Heart left ventricle (tissue), 16 donors: Measurements from ENCODE around the gene SYTL5. TPM values are rescaled to one million over a fixed set of nuclear protein-coding genes. Genes with fewer than 3 reads are reported as not detected.

Experiments
- ATAC-seq, 4 donors: fragments of 200-7000 bp; cut with Tn5 transposase; one replicate each; pipeline ENCODE4 v1.9.1; 2020 to 2022; ENCODE audit warnings: moderate library complexity in 4 of 4, mild to moderate bottlenecking in 3 of 4, moderate number of reproducible peaks in 1 of 4
- DNase-seq, 5 donors: peaks; one replicate each; pipeline ENCODE4 v3.0.0-alpha.2; 2020
- H3K27ac ChIP-seq, 12 donors: fragments of 200-600 bp; sonication (generic) in 4 of 12; one replicate each; pipeline versions ENCODE4 v1.5.0 to v1.8.0; 2016 to 2022; ENCODE audit warnings: mild to moderate bottlenecking in 2 of 12
- H3K27me3 ChIP-seq, 9 donors: fragments of 200-600 bp; sonication (generic) in 2 of 9; one replicate each; pipeline versions ENCODE4 v1.5.1 to v1.8.0; 2016 to 2022; ENCODE audit warnings: mild to moderate bottlenecking in 3 of 9
- H3K36me3 ChIP-seq, 9 donors: fragments of 200-600 bp; sonication (generic) in 2 of 9; one replicate each; pipeline versions ENCODE4 v1.5.0 to v1.8.0; 2018 to 2022; ENCODE audit warnings: mild to moderate bottlenecking in 2 of 9
- H3K4me1 ChIP-seq, 12 donors: fragments of 200-600 bp; sonication (generic) in 4 of 12; one replicate each; pipeline versions ENCODE4 v1.5.0 to v1.8.0; 2016 to 2022; ENCODE audit warnings: mild to moderate bottlenecking in 3 of 12
- H3K4me3 ChIP-seq, 12 donors: fragments of 200-600 bp; sonication (generic) in 4 of 12; one replicate each; pipeline versions ENCODE4 v1.5.0 to v1.8.0; 2017 to 2022; ENCODE audit warnings: mild to moderate bottlenecking in 9 of 12, moderate library complexity in 4 of 12
- H3K9me3 ChIP-seq, 12 donors: fragments of 200-600 bp; sonication (generic) in 4 of 12; one replicate each; pipeline versions ENCODE4 v1.5.0 to v1.8.0; 2016 to 2022; ENCODE audit warnings: mild to moderate bottlenecking in 1 of 12
- POLR2A ChIP-seq, 2 donors: fragments of 450-650 bp; IDR thresholded peaks; one replicate each; pipeline ENCODE4 v1.6.1; 2017; ENCODE audit warnings: antibody characterized with exemption in 2 of 2, mild to moderate bottlenecking in 2 of 2, moderate library complexity in 2 of 2
- WGBS, 4 donors: extraction: QIAGEN DNeasy Blood & Tissue Kit in 2 of 4; methylation state at CpG; one replicate each; pipeline versions ENCODE4 v1.1.5 to v1.1.7; 2013 to 2018; 5-methylcytosine and 5-hydroxymethylcytosine counted together
- intact Hi-C, 10 donors: fragments of 100-400 bp; cut with DNase I; formaldehyde crosslinking; loops; one replicate each; pipeline versions ENCODE4 v1.11.1 to v1.14.2; 2022
- polyA plus RNA-seq, 2 donors: library from polyadenylated mRNA; stranded (reverse); fragments of 200-250 nt; gene quantifications; one replicate each; pipeline ENCODE4 v1.2.3, GENCODE V29; 2013
- total RNA-seq, 9 donors: library from RNA; depleted of rRNA in 2 of 9; stranded (reverse); fragments of >200 nt in 2 of 9; fragmentation: NEBNext Ultra II Directional in 3 of 9; extraction: Animal tissue kit (Norgen Biotek cat#: 25700) in 3 of 9; gene quantifications; one replicate each; pipeline versions ENCODE4 v1.1.0 to v1.2.4, GENCODE V29; 2016 to 2023
- TF ChIP-seq, protein P1 (sequence below), 12 donors: fragments of 200-600 bp; sonication (generic) in 4 of 12; IDR thresholded peaks; one replicate each; pipeline versions ENCODE4 v1.5.0 to v1.8.0; 2018 to 2022; ENCODE audit warnings: antibody characterized with exemption in 12 of 12, mild to moderate bottlenecking in 5 of 12
- donor health status: ischemic (EF 13 %, LVEDD 7.1; RV severe dilation, severe dysfunction).
- donor health status: healthy with polysubstance abuse.
- donor health status: DM: no; HTN: yes; CAD: no.
- donor health status: DM: no; HTN: no; CAD: no.
- donor health status: ischemic (EF 25% LVEDD 6.9; RV normal size, moderate dysfunction).
- donor health status: ischemic (EF 25% LVEDD 5.7; RV mildly dilated, moderate dysfunction).
- donor health status: healthy.
- donor health status: DM: yes; HTN: yes; CAD: no.
- donor health status: ischemic (EF 35%, LVEDD 5.7; RV mildly dilated, moderate dysfunction).
- donor health status: nonischemic (EF 11% LVEDD 7.7; RV severe dilation, severe dysfunction).
- donor health status: DM: yes; HTN: yes; CAD: no.
- donor health status: PGD.
- donor health status: ischemic (EF 29% LVEDD 5.4; RV normal size, mild dysfunction).
- donor health status: nonischemic (EF 23%, LVEDD 6.1; RV moderate dilation, normal function).

The SYTL5 gene
- total and polyA plus RNA-seq, 11 donors, result 0.04 to 2.8 (median 0.29) TPM; not detected in 2

DNA sequence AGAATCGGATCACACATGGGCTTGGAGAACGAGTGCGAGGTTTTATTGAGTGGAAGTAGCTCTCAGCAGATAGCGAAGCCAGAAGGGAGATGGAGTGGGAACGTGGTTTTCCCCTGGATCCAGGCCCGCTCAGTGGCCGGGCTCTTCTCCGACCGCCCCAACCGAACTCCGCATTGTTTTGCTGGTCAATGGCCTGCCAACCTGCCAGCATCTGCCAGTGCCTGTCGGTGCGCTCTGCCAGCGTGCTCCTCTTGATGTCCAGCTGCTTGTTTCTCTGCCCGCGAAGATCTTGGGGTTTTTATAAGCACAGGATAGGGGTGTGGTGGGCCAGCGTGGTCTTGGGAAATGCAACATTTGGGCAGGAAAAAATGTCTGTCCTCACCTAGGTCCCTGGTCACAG lies 5.6 kb upstream of the SYTL5 start:
- peaks cover 0 to 3% (median 0%) of the 10 kb centered on the region in 9 donors for H3K27me3 ChIP-seq
- intact Hi-C loops, result no loop called here
- ATAC-seq (no peak), DNase-seq (no peak)
- no peak overlapping the region for H3K27ac ChIP-seq
- H3K36me3 ChIP-seq, result no peaks in the 10 kb centered on the region
- no peaks in the 10 kb centered on the region for H3K4me1 ChIP-seq
- H3K4me3 ChIP-seq, result no peak overlapping the region
- TF ChIP-seq, protein P1, sequence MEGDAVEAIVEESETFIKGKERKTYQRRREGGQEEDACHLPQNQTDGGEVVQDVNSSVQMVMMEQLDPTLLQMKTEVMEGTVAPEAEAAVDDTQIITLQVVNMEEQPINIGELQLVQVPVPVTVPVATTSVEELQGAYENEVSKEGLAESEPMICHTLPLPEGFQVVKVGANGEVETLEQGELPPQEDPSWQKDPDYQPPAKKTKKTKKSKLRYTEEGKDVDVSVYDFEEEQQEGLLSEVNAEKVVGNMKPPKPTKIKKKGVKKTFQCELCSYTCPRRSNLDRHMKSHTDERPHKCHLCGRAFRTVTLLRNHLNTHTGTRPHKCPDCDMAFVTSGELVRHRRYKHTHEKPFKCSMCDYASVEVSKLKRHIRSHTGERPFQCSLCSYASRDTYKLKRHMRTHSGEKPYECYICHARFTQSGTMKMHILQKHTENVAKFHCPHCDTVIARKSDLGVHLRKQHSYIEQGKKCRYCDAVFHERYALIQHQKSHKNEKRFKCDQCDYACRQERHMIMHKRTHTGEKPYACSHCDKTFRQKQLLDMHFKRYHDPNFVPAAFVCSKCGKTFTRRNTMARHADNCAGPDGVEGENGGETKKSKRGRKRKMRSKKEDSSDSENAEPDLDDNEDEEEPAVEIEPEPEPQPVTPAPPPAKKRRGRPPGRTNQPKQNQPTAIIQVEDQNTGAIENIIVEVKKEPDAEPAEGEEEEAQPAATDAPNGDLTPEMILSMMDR (IDR thresholded peaks at IDR 0.05), result no peak
- TF ChIP-seq POLR2A (IDR thresholded peaks at IDR 0.05), result no peak
- H3K9me3 ChIP-seq, result peaks cover 0 to 12% (median 0%) of the 10 kb centered on the region in 12 donors
- 88 to 96% (median 94%) methylated on average over 17 of the region's 17 CpGs for WGBS, 4 donors

DNA sequence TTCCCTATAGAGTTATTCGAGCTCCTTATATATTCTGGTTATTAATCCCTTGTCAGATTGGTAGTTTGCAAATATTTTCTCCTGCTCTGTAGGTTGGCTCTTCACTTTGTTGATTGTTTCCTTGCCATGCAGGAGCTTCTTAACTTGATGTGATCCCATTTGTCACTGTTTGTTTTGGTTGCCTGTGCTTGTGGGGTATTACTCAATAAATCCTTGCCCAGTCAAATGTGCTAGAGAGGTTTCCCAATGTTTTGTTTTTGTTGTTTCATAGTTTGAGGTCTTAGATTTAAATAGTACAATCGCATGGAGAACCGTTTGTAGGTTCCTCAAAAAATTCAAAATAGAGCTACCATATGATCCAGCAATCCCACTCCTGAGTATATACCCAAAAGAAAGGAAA lies 2.3 kb upstream of the SYTL5 start:
- H3K4me1 ChIP-seq, result no peaks in the 10 kb centered on the region
- intact Hi-C loops, result no loop called here
- ATAC-seq, result no peak

DNA sequence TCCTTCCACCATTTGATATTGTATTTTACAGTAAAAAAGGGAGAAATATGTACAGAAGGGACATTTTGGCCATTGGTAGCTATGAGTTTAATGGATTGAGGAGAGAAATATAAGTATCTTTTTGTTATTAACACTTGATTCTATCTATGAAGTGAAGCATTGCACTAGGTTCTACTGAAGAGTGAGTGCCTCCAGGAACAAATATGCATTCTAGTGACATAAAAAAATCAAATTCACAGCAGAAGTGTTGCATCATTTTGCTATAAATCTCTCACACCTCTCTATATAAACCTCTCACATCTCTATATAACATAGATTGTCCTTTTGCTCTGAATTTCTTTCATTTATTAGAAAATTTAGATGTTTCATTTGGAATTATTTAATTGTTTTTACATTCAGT lies 425 bp downstream of the SYTL5 start:
- H3K4me3 ChIP-seq, result no peak overlapping the region
- H3K36me3 ChIP-seq, result no peaks in the 10 kb centered on the region
- no peaks in the 10 kb centered on the region for H3K27me3 ChIP-seq
- peaks cover 0 to 14% (median 0%) of the 10 kb centered on the region in 12 donors for H3K9me3 ChIP-seq
- H3K27ac ChIP-seq, result no peak overlapping the region
- no peaks in the 10 kb centered on the region for H3K4me1 ChIP-seq
- intact Hi-C loops, result no loop called here
- no peak for DNase-seq
- no peak for ATAC-seq
- no peak for TF ChIP-seq POLR2A (IDR thresholded peaks at IDR 0.05)
- TF ChIP-seq, protein P1 (IDR thresholded peaks at IDR 0.05), result no peak

More for the DNA sequence above, 2.3 kb upstream of the SYTL5 start:
- Histone ChIP-seq H3K27ac (no peak overlapping the region), H3K9me3 (peaks cover 0 to 14% (median 0%) of the 10 kb centered on the region in 12 donors), H3K27me3 (no peaks in the 10 kb centered on the region), H3K4me3 (no peak overlapping the region), H3K36me3 (no peaks in the 10 kb centered on the region)
- no peak for DNase-seq
- TF ChIP-seq POLR2A (IDR thresholded peaks at IDR 0.05), result no peak
- TF ChIP-seq, protein P1 (IDR thresholded peaks at IDR 0.05), result no peak
- WGBS, 4 donors, result 77 to 95% (median 85%) methylated on average over 3 of the region's 3 CpGs

DNA sequence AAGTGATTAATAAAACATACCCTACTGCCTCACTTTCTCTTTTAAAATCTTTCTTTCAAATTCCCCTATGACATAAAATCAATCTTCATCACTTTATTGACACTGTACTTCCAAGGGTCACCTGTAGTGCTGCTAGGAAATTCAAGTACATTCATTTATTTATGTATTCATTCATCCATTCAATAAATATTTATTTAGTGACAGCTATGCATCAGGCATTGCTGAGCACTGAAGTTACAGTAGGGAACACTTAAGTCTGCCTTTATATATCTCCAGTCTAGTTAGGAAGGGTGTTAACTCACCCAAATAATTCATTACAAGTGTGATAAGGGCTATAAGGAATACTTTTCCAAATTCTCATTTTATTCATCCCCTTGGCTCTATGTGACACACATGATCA lies 2.3 kb downstream of the SYTL5 start:
- intact Hi-C loops, result no loop called here
- Histone ChIP-seq H3K4me3 (no peak overlapping the region), H3K27ac (no peak overlapping the region), H3K36me3 (no peaks in the 10 kb centered on the region), H3K27me3 (no peaks in the 10 kb centered on the region), H3K4me1 (no peaks in the 10 kb centered on the region), H3K9me3 (peaks cover 0 to 14% (median 0%) of the 10 kb centered on the region in 12 donors)
- DNase-seq (no peak), ATAC-seq (no peak)
- TF ChIP-seq POLR2A (IDR thresholded peaks at IDR 0.05), result no peak
- TF ChIP-seq, protein P1 (IDR thresholded peaks at IDR 0.05), result no peak
